ENCODE measurements around the gene CBX8.

CBX8 gene

GRCh38 chr17:79783891-79784290 lies 13.0 kb downstream of the CBX8 start:
- intact Hi-C loops (cut with DNase I; ENCODE audit: low total_unique reads), result no loop called here
- DNase-seq, result no peak
- H3K4me3 ChIP-seq, result no peak overlapping the region
- H3K27ac ChIP-seq, result no peak overlapping the region
- H3K4me1 ChIP-seq, result peaks cover 0 to 2% (median under 1%) of the 10 kb centered on the region in 4 donors
- TF ChIP-seq CTCF (IDR thresholded peaks at IDR 0.05), result no peak
- H3K9me3 ChIP-seq, result no peaks in the 10 kb centered on the region
- no peaks in the 10 kb centered on the region for H3K36me3 ChIP-seq
- H3K27me3 ChIP-seq, result peaks cover 0 to 99% of the 10 kb centered on the region in 2 donors

DNA sequence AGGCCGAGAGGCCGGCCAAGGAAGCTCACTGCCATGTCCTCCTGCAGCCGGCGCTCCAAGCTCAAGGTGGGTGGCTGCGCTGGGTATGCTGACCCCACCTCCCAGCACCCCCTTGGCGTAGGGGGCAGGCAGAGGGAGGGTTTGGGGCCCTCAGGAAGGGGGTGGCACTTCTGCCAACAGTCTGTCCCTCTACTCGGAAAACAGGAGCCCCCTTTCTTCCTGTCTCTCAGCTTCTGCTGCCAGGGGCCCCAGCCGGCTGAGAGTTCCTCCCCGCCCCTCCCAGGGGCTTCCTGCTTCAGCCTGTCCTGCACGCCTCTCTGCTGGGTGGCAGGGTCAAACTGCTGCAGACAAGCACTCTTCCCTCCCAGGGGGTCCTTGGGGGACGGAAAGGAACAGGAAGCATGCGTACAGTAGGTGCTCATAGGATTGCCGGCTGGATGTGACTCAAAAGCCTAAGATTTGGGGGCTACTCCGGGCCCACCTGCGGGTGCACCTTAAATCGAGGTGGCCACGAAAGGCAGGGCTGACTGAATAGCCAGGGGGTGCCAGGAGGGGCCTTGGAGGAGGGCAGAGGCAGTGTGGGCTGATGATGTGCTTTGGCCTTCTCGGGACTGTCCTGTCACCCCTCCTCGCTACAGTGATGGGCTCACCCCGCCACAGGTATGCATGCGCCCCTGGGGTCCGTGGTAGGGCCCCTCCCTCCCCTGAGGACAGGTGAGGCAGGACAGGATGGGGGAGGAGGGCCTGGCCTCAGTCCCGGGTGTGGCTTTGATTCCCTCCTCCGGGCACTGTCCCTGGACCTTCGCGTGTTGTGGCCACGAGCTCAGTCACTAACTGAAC lies 14.9 kb downstream of the CBX8 start:
- TF ChIP-seq CTCF (IDR thresholded peaks at IDR 0.05), result no peak
- no peak overlapping the region for H3K27ac ChIP-seq
- DNase-seq, result no peak
- H3K27me3 ChIP-seq, result peaks cover 6 to 97% of the 10 kb centered on the region in 2 donors
- no peaks in the 10 kb centered on the region for H3K9me3 ChIP-seq
- H3K4me1 ChIP-seq, result peaks cover 0 to 17% (median 14%) of the 10 kb centered on the region in 4 donors
- H3K36me3 ChIP-seq, result no peaks in the 10 kb centered on the region
- intact Hi-C loops (cut with DNase I; ENCODE audit: low total_unique reads), result no loop called here
- H3K4me3 ChIP-seq, result no peak overlapping the region

GRCh38 chr17:79781012-79781650 lies 15.7 kb downstream of the CBX8 start:
- no peak for TF ChIP-seq CTCF (IDR thresholded peaks at IDR 0.05)
- Histone ChIP-seq H3K4me3 (no peak overlapping the region), H3K27ac (no peak overlapping the region), H3K9me3 (no peaks in the 10 kb centered on the region), H3K36me3 (no peaks in the 10 kb centered on the region), H3K4me1 (peaks cover 0 to 17% (median 14%) of the 10 kb centered on the region in 4 donors), H3K27me3 (peaks cover 6 to 97% of the 10 kb centered on the region in 2 donors)
- intact Hi-C loops (cut with DNase I; ENCODE audit: low total_unique reads), result no loop called here
- no peak for DNase-seq

DNA sequence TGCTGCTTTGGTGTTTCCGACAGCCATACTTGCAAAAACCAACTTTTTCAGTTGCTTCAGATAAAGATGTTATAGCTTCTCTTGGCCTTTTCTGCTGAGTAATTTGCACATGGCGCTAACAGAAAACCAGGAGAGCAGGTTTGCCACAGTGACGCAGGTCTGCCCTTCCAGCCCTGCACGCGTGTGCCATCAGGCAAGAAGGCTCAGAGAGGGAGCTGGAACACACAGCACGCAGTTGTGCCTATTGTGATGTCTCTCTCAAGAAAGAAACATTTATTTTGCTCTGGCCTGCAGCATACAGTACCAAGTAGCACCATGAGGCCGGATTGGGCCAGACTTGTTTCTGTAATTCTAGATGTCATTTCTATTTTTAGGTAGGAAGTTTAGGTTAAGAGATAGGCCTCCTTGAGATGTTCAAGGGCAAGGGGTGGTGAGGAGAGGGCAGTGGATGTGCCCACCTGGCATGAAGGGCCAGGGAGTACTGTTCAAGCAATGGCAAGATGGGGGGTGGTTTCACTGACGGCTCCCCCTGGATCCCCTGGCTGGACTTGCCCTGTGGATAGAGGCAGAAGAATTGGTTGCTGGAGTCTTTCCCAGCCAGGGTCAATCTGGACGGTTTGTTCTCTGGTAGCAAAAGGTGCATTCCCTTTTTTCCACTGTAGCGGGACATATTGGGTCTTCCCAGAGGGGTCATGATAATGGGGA lies 17.1 kb downstream of the CBX8 start:
- Histone ChIP-seq H3K27me3 (peaks cover 6 to 96% of the 10 kb centered on the region in 2 donors), H3K4me1 (peaks cover 0 to 17% (median 14%) of the 10 kb centered on the region in 4 donors), H3K4me3 (no peak overlapping the region), H3K27ac (no peak overlapping the region), H3K9me3 (no peaks in the 10 kb centered on the region), H3K36me3 (no peaks in the 10 kb centered on the region)
- intact Hi-C loops (cut with DNase I; ENCODE audit: low total_unique reads), result no loop called here
- DNase-seq, result no peak
- TF ChIP-seq CTCF (IDR thresholded peaks at IDR 0.05), result no peak

DNA sequence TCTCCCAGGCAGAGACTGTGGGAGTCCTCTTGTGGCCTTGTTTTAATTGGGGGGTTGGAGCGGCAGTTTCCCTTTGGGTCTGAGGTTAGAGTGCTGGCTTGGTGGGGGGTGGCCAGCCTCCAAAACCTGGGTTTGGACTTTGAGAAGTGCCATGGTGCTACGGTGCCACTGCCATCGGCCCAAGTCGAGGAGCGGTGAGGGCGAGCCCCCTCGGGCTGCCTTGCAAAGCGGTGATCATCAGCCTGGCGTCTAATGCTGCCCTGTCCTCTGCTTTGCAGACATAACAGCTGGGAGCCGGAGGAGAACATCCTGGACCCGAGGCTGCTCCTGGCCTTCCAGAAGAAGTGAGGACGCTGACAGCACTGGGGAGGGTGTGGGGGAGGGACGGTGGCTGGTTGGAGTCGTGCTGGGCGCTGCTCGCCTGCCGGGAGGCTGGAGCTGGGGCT lies 17.8 kb downstream of the CBX8 start:
- H3K27me3 ChIP-seq, result peaks cover 6 to 96% of the 10 kb centered on the region in 2 donors
- no peak for TF ChIP-seq CTCF (IDR thresholded peaks at IDR 0.05)
- H3K9me3 ChIP-seq, result no peaks in the 10 kb centered on the region
- no peak overlapping the region for H3K4me3 ChIP-seq
- no peaks in the 10 kb centered on the region for H3K36me3 ChIP-seq
- H3K4me1 ChIP-seq, result peaks cover 0 to 17% (median 14%) of the 10 kb centered on the region in 4 donors
- no peak for DNase-seq
- intact Hi-C loops (cut with DNase I; ENCODE audit: low total_unique reads), result no loop called here
- H3K27ac ChIP-seq, result no peak overlapping the region
